ENCODE data around the gene SERF1A.
"Not testable (repeated sequence)": the region's sequence is repeated elsewhere in the genome, so short reads cannot be mapped to it uniquely, and the experiment has no call there.

DNA sequence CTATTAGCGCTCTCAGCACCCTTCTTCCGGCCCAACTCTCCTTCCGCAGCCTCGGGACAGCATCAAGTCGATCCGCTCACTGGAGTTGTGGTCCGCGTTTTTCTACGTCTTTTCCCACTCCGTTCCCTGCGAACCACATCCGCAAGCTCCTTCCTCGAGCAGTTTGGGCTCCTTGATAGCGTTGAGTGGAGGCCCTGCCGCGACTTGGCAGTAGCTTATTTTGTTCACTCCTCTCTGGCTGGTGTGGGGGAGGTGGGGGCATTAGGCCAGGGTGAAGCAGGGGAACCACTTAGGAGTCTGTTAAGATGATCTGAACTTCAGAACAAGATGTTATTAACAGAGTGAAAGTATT is 24.7 kb downstream of the SERF1A start:
- TF ChIP-seq ZNF263 (CRISPR knock-in tag; IDR thresholded peaks at IDR 0.05; ENCODE audit: borderline replicate concordance); TAF1 (IDR thresholded peaks at IDR 0.05; ENCODE audit: control insufficient read depth, extremely low read depth, insufficient read depth, low read length, severe bottlenecking); CTCFL (IDR thresholded peaks at IDR 0.05; ENCODE audit: borderline replicate concordance, insufficient read depth, low read depth, low read length, poor library complexity, severe bottlenecking); BRCA1 (IDR thresholded peaks at IDR 0.05); BRCA1 (CRISPR knock-in tag; IDR thresholded peaks at IDR 0.05); MXI1 (IDR thresholded peaks at IDR 0.05; ENCODE audit: low read depth, low read length); CTCF (IDR thresholded peaks at IDR 0.05 in 2 of 3, conservative IDR thresholded peaks at IDR 0.05 in 1 of 3; ENCODE audit: insufficient read depth in 2 of 3, low read depth in 1 of 3, low read length in 3 of 3); CBX2 (IDR thresholded peaks at IDR 0.05; ENCODE audit: insufficient read depth, low read length, poor library complexity, severe bottlenecking): not testable (repeated sequence)
- TF ChIP-seq, protein P1, sequence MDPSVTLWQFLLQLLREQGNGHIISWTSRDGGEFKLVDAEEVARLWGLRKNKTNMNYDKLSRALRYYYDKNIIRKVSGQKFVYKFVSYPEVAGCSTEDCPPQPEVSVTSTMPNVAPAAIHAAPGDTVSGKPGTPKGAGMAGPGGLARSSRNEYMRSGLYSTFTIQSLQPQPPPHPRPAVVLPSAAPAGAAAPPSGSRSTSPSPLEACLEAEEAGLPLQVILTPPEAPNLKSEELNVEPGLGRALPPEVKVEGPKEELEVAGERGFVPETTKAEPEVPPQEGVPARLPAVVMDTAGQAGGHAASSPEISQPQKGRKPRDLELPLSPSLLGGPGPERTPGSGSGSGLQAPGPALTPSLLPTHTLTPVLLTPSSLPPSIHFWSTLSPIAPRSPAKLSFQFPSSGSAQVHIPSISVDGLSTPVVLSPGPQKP (CRISPR knock-in tag; IDR thresholded peaks at IDR 0.05) = not testable (repeated sequence)
- TF ChIP-seq, protein P2, sequence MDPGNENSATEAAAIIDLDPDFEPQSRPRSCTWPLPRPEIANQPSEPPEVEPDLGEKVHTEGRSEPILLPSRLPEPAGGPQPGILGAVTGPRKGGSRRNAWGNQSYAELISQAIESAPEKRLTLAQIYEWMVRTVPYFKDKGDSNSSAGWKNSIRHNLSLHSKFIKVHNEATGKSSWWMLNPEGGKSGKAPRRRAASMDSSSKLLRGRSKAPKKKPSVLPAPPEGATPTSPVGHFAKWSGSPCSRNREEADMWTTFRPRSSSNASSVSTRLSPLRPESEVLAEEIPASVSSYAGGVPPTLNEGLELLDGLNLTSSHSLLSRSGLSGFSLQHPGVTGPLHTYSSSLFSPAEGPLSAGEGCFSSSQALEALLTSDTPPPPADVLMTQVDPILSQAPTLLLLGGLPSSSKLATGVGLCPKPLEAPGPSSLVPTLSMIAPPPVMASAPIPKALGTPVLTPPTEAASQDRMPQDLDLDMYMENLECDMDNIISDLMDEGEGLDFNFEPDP (CRISPR knock-in tag; IDR thresholded peaks at IDR 0.05) = not testable (repeated sequence)
